GM19025 (cell line): ENCODE data around the gene IL4I1.

Source experiments
- ATAC-seq: cut with Tn5 transposase; IDR thresholded peaks from one replicate; pipeline ENCODE4 v1.9.1; 2021; ENCODE audit warnings: mild to moderate bottlenecking, low read depth, moderate library complexity; ENCODE audit not compliant: unreplicated experiment

IL4I1 gene

DNA sequence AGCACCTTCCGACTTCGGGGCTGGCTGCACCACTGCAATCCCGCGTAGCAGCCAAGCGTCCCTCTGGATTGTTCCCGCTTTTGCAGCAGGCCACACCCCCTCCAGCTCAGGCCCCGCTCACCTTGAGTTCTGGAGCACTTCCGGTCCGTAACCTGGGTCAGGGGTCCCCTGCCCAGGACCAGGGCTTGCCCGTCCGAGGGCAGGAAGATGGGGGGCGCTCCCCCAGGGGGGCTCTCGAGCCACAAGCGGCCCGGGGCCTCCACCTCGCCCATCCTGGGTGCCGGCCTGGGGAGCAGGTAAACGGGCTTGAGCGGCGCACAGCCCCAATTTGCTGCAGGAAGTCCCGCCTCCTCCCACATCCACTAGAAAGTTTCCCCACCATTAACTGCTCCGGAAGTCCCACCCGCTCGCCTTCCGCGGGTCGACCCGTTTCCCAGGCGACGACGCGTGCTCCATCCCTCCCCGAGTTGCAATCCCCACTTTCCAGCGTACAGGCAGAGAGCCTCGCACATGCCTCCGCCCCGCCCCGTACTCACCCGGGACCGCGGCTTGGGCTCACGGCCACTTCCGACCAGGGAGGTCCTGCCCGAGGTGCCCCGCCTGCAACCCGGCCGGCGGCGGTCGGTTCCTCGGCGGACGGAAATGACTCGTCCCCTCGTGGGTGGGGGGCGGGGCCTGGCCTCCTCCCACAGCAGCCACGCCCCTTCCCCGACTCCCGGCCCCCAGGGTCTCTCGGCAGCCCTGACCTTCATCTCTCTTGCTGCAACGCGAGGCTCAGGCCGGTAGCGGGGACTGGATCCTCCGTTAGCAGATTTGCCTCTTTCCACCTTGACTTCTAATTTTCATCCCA lies 29.5 kb downstream of the IL4I1 start, which contains the start of gene PNKP:
Gene PNKP (minus strand): TSS at position 644 of the 850 bp plus-strand sequence. CDS start 372 bp downstream, at position 272.
- peak; percentile 42 for ATAC-seq

DNA sequence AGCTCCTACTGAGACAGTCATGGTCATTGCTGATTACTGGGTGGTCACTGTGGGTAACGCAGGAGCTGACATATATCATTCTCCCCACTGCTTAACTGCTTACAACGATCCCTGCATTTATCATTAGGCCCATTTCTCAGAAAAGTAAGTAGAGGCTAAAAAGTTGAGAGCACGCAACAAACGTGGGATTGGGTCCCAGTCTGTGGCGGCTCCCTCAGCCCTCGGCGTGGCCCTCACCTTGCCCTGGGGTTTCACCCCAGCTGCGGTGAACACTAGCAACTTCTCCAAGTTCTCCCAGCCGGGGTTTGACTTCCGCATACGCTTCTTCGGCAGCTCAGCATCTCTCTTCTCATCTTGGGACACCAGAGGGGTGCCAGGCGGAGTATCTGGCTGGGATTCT lies 31.8 kb downstream of the IL4I1 start:
- ATAC-seq = no peak

DNA sequence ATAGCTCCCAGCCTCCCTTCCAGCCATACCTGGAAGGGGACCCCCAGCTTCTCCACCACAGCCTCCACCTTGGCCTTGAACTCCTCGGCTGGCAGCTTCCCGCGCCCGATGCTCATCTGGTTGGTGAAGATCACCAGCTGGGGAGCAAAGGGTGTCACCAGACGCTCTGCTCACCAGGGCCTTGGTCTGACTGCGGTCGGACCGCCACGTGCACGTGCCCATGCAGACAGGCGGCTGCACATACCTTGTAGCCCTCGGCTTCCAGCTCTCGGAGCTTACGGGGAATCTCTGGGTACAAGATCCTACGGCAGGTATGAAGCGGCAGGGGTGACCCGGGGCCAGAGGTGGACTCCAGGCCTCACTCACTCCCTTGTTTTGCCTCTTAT lies 32.8 kb downstream of the IL4I1 start:
- ATAC-seq = no peak

DNA sequence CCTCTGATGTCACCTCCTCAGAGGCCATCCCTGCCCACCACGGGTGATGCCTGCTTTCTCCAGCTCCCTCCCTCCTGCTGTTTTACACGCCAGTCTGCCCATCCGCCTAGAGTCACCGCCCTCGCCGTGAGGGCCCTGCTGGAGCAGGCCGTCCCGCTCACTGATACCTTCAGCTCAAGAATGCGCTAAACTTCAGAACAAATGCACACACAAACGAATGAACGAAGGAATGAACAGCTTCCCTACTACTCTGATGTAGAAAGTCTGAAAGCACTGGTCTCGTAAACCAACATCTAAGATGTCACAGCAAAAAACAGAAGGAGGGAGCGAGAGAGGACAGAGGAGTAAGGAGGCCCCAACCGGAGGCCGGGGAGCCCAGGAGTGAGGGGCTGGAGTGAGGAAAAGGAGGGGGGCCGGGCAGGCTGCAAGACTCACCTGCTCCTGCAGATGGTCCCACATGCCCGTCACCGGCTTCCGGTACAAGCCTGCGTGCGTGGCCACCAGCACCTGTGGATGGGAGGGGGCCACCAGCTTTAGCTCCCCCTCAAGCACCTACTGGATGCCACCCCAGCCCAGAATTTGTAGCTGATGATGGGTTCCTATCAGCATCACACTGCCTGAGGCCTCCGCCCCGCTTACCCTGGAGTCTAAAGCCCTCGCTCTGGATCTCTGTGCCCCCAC lies 33.3 kb downstream of the IL4I1 start:
- no peak for ATAC-seq

DNA sequence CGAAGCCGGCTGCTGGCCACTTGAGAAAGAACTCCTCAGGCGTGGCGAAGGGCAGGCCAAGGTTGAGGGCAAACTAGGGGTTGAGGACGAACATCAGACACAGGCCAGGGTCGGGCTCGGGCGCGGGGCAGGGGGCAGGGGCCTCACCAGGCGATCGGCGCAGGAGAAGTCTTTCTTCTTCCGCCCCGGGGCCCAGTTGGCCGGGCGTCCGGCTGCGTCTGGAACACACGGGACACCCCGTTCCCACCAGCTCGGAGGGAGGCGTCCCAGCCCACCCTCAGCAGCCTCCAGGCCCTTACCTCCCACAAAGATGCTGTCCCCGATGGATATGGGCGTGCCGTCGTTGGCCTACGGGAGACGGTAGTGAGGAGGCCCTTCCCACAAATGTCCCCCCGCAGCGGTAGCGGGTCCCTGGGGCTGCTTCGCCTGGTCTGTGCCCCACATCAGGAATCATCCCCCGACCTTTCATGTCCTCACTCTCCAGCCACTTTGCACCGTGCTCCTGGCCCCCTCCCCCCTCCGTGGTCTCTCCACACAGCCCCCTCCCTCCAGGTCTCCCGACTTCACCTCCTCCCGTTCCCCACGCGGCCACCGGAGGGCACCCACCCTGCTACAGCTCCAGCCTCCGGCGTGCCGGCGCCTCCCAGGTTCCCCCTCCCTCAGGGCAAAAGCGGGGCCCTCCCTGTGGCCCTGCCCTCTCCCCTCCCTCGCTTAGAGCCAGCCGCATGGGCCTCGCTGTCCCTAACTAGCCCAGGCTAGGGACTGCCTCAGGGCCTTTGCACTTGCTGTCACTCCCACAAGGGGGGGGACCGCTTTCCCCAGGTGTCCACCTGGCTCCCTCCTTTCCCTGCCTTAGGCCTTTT lies 34.1 kb downstream of the IL4I1 start:
- no peak for ATAC-seq

GRCh38 chr19:49861541-49862378 lies 34.9 kb downstream of the IL4I1 start:
- ATAC-seq = no peak

DNA sequence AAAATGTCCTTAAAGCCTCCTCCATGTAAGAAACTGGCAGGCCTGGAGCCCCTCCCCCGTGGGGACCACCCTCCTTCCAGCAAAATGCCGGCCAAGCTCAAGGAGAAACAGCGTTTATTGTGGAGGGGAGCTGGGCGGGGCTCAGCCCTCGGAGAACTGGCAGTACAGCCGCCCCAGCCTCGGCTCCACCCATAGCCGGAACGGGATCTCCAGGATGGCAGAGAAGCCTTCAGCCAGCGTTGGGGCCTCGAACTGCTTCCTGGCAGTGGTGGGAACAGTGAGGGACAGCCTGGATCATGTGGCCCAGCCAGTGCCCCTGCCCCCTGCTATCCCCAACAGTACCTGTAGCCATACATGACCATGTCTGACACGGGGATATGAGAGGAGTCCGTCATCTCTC lies 35.6 kb downstream of the IL4I1 start:
- no peak for ATAC-seq

GRCh38 chr19:49860336-49861102 lies 36.2 kb downstream of the IL4I1 start:
- ATAC-seq = no peak

DNA sequence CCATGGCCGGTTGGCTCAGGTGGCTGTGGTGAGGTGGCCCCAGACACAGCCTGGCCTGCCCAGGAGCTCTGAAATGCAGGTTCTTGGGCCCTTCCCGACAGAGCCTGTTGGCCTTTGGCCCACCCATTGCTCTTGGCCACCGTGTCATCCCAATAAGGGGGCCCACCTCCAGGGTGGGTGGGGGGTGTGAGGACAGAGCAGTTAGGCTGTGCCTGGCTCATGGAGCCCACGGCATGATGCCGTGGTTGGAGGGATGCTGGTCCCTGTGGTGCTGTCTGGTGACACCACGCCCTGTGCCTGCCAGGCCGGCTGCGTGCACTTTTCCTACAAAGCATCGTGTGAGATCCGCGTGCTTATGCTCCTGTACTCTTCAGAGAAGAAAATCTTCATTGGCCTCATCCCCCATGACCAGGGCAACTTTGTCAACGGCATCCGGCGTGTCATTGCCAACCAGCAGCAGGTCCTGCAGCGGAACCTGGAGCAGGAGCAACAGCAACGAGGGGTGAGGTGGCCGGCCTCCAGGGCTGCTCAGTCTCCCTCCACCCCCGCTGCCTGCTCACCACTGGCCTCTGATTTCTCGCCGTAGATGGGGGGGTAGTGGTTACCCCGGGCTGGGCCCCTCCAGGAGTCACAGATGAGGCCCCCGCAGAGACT lies 36.9 kb downstream of the IL4I1 start:
- ATAC-seq = no peak

DNA sequence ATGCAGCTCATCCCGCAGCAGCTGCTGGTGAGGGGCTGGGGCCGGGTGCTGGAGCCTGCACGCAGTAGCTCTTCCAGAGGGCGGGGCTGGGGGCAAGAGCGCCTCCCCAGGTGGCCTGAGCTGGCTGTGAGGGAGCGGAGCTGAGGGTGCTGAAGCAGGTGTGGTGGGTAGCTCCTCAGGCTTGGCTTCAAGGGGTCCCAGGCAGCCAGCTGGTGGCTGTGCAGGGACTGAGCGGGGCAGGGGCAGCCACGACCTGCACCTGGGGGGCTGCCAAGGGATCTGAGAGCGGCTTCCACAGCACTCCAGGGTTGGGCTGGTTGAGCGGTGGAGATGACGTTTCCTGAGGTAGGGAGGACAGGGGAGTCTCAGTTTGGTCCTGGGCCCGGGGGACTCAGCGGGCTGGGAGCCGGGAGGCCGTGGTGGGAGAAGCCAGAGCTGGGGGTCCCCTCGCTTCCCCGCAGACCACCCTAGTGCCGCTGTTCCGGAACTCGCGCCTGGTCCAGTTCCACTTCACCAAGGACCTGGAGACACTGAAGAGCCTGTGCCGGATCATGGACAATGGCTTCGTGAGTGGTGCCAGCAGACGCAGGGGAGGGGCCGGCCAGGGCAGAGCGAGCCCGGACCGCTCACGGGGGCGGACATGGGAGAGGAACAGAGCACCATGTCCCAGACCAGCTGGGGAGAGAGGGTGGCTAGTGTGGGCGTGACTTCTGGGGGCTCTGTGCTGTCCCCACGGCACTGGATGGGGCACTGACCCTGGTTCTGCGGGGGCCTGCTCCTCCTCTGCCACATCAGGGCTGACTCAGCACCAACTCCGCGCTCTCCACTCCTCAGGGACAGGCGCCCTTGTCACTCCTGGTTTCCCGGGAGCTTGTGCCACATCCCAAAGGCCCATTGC lies 38.4 kb downstream of the IL4I1 start:
- ATAC-seq = no peak

- no peak for ATAC-seq
Measured at GRCh38 chr19:49857838-49858087, 38.9 kb downstream of the IL4I1 start.

GRCh38 chr19:49857061-49857837 lies 39.4 kb downstream of the IL4I1 start:
- ATAC-seq = no peak

- ATAC-seq = no peak
Measured at GRCh38 chr19:49856574-49857021, 40.1 kb downstream of the IL4I1 start.

GRCh38 chr19:49855676-49856573 lies 40.8 kb downstream of the IL4I1 start:
- no peak for ATAC-seq

DNA sequence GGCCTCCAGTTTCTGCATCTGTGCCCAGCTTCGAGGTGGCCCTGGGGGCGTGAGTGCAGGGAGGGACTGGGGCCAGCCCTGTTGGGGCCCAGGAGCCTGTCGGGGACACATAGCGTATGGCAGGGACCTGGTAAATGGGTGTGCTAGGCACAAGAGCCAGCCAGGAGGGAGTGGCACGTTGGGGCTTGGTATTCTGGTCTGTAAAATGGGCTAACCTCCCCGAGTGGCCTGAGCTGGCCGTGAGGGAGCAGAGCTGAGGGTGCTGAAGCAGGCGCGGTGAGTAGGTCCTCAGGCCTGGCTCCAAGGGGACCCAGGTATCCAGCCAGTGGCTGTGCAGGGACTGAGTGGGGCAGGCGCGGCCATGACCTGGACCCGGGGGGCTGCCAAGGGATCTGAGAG lies 41.4 kb downstream of the IL4I1 start:
- ATAC-seq = no peak
